Esophagus muscularis mucosa (tissue), 4 donors: Measurements from ENCODE around the gene TMED1. TPM values are rescaled to one million over a fixed set of nuclear protein-coding genes. Genes with fewer than 3 reads are reported as not detected.

ENCODE experiments used
- DNase-seq: peaks from one replicate; pipeline ENCODE4 v3.0.0-alpha.2; 2017; ENCODE audit errors: extremely low spot score
- H3K27ac ChIP-seq, 4 donors: fragments of 200-600 bp; sonication (generic); replicated peaks in 1 of 4; 1 replicate in 3 of 4; 2 replicates in 1 of 4; pipeline ENCODE4 v1.5.1; 2016 to 2019; ENCODE audit warnings: mild to moderate bottlenecking in 1 of 4
- H3K27me3 ChIP-seq, 4 donors: fragments of 200-600 bp; sonication (generic); one replicate each; pipeline versions ENCODE4 v1.5.1 to v1.6.0; 2016 to 2019
- H3K36me3 ChIP-seq, 4 donors: fragments of 200-600 bp; sonication (generic); one replicate each; pipeline ENCODE4 v1.5.1; 2016 to 2019
- H3K4me1 ChIP-seq, 4 donors: fragments of 200-600 bp; sonication (generic); one replicate each; pipeline ENCODE4 v1.5.1; 2016 to 2019
- H3K4me3 ChIP-seq, 4 donors: fragments of 200-600 bp; sonication (generic); 1 replicate in 2 of 4; 2 replicates in 2 of 4; pipeline ENCODE4 v1.5.1; 2016 to 2019; ENCODE audit warnings: mild to moderate bottlenecking in 4 of 4, moderate library complexity in 1 of 4
- H3K9me3 ChIP-seq, 4 donors: fragments of 200-600 bp; sonication (generic); 1 replicate in 3 of 4; 2 replicates in 1 of 4; pipeline ENCODE4 v1.5.1; 2016 to 2019
- EP300 ChIP-seq: sonication (generic); formaldehyde crosslinking; IDR thresholded peaks from one replicate; pipeline ENCODE4 v1.6.1; 2017; ENCODE audit warnings: antibody characterized with exemption
- POLR2A ChIP-seq: fragments of 450-650 bp; IDR thresholded peaks from one replicate; pipeline ENCODE4 v1.6.1; 2017; ENCODE audit warnings: antibody characterized with exemption, moderate library complexity, mild to moderate bottlenecking, low read depth
- POLR2AphosphoS5 ChIP-seq, 2 donors: sonication (generic); formaldehyde crosslinking; IDR thresholded peaks; one replicate each; pipeline ENCODE4 v1.6.1; 2017; ENCODE audit warnings: antibody characterized with exemption in 2 of 2
- WGBS: methylation state at CpG from one replicate; pipeline ENCODE4 v1.1.5; 2018; 5-methylcytosine and 5-hydroxymethylcytosine counted together
- intact Hi-C: fragments of 100-400 bp; cut with DNase I; formaldehyde crosslinking; loops from one replicate; pipeline ENCODE4 v1.15.1; 2023
- total RNA-seq, 4 donors: library from RNA; depleted of rRNA; stranded (reverse); fragments of >200 nt; gene quantifications; one replicate each; pipeline versions ENCODE4 v1.1.0 to v1.2.1, GENCODE V29; 2016
- TF ChIP-seq, protein P1 (sequence below), 3 experiments: fragments of 200-600 bp in 2 of 3; fragments of 450-650 bp in 1 of 3; sonication (generic) in 2 of 3; IDR thresholded peaks; one replicate each; pipeline ENCODE4 v1.5.1; 2017 to 2019; ENCODE audit warnings: antibody characterized with exemption in 3 of 3, mild to moderate bottlenecking in 2 of 3, moderate library complexity in 1 of 3

TMED1 gene
- total RNA-seq, 4 donors from 2014 or later: 18.7 to 29.5 (median 27.7) TPM

DNA sequence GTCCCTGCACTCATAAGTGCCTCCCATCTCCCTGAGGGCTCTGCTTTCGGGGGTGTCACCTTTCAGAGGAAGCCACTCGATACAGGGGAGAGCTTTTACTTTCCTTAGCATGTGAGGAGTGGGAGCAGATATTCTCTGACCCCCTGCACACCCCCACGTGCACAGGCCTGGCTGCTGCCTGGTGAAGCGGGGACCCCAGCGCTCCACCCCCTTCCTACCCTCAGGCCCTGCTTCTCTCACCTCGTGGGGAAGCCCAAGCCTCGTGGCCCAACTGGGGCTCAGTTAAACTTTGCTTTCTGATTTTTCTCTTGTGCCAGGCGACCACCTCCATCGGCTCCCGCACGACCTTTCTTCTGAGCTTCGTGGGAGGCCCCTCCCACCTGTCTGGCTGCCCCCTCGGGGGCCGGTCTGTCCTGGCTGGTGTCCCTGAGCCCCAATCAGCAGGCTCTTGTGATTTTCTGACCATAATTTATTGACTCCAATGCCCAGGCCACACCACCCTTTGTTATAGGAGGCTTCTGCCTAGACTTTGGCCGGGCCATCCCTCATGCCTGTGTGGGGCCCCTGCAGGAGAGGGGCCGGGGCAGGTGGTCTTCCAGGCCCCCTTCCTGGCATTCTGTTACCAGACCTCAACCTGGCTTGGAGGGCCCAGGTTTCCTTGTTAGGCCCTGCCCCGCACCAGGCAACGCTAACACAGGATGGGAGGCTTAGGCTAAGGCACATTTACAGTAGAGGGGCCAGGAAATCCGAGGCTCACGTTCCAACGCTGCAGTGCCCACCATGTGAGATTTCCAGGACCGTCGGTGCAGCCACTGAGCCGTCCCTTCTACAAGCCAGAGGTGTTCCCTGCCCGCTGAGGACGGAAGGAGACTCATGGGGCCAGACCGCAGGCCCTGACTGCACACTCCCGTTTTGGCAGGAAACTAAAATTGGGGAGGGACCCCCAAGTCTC lies 3.7 kb downstream of the TMED1 start:
- TF ChIP-seq POLR2AphosphoS5 (IDR thresholded peaks at IDR 0.05) (no peak), POLR2A (no peak), EP300 (no peak)
- TF ChIP-seq, protein P1, sequence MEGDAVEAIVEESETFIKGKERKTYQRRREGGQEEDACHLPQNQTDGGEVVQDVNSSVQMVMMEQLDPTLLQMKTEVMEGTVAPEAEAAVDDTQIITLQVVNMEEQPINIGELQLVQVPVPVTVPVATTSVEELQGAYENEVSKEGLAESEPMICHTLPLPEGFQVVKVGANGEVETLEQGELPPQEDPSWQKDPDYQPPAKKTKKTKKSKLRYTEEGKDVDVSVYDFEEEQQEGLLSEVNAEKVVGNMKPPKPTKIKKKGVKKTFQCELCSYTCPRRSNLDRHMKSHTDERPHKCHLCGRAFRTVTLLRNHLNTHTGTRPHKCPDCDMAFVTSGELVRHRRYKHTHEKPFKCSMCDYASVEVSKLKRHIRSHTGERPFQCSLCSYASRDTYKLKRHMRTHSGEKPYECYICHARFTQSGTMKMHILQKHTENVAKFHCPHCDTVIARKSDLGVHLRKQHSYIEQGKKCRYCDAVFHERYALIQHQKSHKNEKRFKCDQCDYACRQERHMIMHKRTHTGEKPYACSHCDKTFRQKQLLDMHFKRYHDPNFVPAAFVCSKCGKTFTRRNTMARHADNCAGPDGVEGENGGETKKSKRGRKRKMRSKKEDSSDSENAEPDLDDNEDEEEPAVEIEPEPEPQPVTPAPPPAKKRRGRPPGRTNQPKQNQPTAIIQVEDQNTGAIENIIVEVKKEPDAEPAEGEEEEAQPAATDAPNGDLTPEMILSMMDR (IDR thresholded peaks at IDR 0.05): no peak
- no peak overlapping the region for H3K4me3 ChIP-seq
- DNase-seq: no peak
- peaks cover 0 to 6% (median 3%) of the 10 kb centered on the region in 4 donors for H3K9me3 ChIP-seq
- peaks cover 7 to 19% (median 16%) of the 10 kb centered on the region in 4 donors for H3K4me1 ChIP-seq
- no peak overlapping the region for H3K27ac ChIP-seq
- no peaks in the 10 kb centered on the region for H3K27me3 ChIP-seq
- WGBS: 75% methylated on average over 16 of the region's 28 CpGs
- H3K36me3 ChIP-seq: peaks cover 29 to 66% (median 63%) of the 10 kb centered on the region in 4 donors
- intact Hi-C loops: no loop called here

DNA sequence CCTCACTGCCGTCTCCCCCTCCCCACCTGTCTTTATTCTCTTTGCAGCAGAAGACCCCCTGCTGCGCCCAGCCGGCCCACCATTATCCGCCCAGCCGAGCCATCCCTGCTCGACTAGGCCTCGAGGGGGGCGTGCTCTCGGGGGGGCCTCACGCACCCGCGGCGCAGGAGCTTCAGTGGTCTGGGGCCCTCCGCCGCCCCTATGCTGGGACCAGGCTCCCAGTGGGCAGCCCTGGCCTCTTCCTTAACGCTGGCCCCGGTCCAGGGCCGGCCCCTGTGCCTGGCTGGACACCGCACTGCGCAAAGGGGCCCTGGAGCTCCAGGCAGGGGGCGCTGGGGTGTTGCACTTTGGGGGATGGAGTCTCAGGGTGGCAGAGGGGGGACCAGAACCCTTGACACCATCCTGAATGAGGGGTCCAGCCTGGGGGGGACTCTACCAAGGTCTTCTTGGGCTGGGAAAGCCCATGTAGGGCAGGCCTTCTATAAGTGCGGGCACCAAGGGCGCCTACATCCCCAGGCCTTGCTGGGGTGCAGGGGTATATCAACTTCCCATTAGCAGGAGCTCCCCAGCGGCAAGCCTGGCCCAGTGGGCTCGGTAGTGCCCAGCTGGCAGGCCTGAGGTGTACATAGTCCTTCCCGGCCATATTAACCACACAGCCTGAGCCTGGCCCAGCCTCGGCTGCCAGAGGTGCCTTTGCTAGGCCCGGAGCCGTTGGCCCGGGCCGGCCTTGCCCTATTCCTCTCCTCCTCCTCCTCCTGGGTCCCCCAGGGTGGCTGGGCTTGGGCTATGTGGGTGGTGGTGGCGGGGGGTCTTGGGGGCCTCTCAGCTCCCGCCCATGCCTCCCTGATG lies 4.9 kb downstream of the TMED1 start:
- H3K27me3 ChIP-seq: no peaks in the 10 kb centered on the region
- H3K9me3 ChIP-seq: no peaks in the 10 kb centered on the region
- peaks cover 0 to 10% (median 9%) of the 10 kb centered on the region in 4 donors for H3K4me1 ChIP-seq
- DNase-seq: no peak
- TF ChIP-seq, protein P1 (IDR thresholded peaks at IDR 0.05): no peak
- TF ChIP-seq POLR2A (no peak), POLR2AphosphoS5 (IDR thresholded peaks at IDR 0.05) (no peak), EP300 (no peak)
- no peak overlapping the region for H3K4me3 ChIP-seq
- peak overlapping the region in 1 of 4 donors; percentile 26 for H3K27ac ChIP-seq
- intact Hi-C loops: no loop called here
- H3K36me3 ChIP-seq: peaks cover 39 to 77% (median 74%) of the 10 kb centered on the region in 4 donors
- 89% methylated on average over 16 of the region's 33 CpGs for WGBS

DNA sequence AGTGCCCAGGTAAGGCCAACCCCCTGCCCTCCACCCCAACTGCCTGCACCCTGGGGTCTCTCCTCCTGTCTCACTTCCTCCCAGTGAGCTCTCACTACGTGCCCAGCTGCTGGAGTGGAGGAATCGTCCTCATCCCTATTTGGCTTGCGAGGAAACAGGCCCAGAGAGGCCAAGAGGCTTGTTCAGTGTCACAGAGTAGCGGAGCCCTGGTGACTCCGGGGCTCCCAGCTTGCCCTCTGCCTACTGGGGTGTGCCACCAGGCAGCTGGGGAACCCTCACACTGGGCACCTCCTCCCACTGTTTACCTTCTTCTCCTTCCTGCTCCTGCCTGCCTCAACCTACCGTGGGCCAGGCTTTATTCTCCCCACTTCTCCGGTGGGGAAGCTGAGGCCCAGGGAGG lies 5.6 kb downstream of the TMED1 start:
- Histone ChIP-seq H3K36me3 (peaks cover 47 to 85% (median 82%) of the 10 kb centered on the region in 4 donors), H3K4me3 (no peak overlapping the region), H3K4me1 (peaks cover 0 to 8% (median 6%) of the 10 kb centered on the region in 4 donors), H3K27ac (no peak overlapping the region), H3K27me3 (no peaks in the 10 kb centered on the region), H3K9me3 (no peaks in the 10 kb centered on the region)
- 81% methylated on average over 4 of the region's 7 CpGs for WGBS
- intact Hi-C loops: no loop called here
- no peak for DNase-seq
- TF ChIP-seq, protein P1 (IDR thresholded peaks at IDR 0.05): no peak

DNA sequence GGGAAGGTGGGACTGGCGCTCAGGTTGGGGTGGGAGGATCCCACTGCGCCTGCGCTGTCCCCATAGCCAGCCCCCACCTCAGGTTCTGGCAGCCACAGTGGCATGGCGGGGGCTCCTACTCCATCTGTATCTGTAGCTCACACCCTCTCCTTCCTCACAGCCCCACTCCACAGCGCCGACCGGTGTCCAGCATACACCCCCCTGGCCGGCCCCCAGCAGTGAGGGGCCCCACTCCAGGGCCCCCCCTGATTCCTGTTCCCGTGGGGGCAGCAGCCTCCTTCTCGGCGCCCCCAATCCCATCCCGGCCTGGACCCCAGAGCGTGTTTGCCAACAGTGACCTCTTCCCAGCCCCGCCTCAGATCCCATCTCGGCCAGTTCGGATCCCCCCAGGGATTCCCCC lies 6.0 kb downstream of the TMED1 start:
- peaks cover 0 to 4% (median 2%) of the 10 kb centered on the region in 4 donors for H3K4me1 ChIP-seq
- no peaks in the 10 kb centered on the region for H3K9me3 ChIP-seq
- no peak overlapping the region for H3K4me3 ChIP-seq
- no peak for DNase-seq
- peaks cover 50 to 89% (median 86%) of the 10 kb centered on the region in 4 donors for H3K36me3 ChIP-seq
- H3K27ac ChIP-seq: no peak overlapping the region
- intact Hi-C loops: no loop called here
- no peaks in the 10 kb centered on the region for H3K27me3 ChIP-seq
- 83% methylated on average over 5 of the region's 16 CpGs for WGBS
- TF ChIP-seq, protein P1 (IDR thresholded peaks at IDR 0.05): no peak
- TF ChIP-seq EP300 (no peak), POLR2AphosphoS5 (IDR thresholded peaks at IDR 0.05) (no peak), POLR2A (no peak)
